ENCODE results near the gene CRMP1. TPM values are rescaled to one million over a fixed set of nuclear protein-coding genes. Genes with fewer than 3 reads are reported as not detected.

The CRMP1 gene
- total and polyA plus RNA-seq, 9 of the 15 experiments (the other 6 are each of a cell fraction or from before 2014, with no cell fraction given) = 0.03 to 0.04 TPM; not detected in 7

GRCh38 chr4:5925419-5926200, 32.7 kb upstream of the CRMP1 start:
- H3K79me2 ChIP-seq (ENCODE audit: control insufficient read depth, insufficient read depth, low read length) = no peaks in the 10 kb centered on the region
- DNase-seq (ENCODE audit: extremely low read depth in 1 of 4, low spot score in 3 of 4) = no peak
- no peak overlapping the region for H3K27ac ChIP-seq (ENCODE audit: extremely low read depth, low read depth, low read length)
- FAIRE-seq = no peak
- BruUV-seq (replicated peaks) = no TSS peak
- peaks cover 1 to 23% of the 10 kb centered on the region in 2 experiments; a peak in 3 of 5 replicates for H3K27me3 ChIP-seq (ENCODE audit: control insufficient read depth in 2 of 2, insufficient read depth in 2 of 2, low read length in 2 of 2)
- no peak for TF ChIP-seq CSDE1 (IDR thresholded peaks at IDR 0.05)
- TF ChIP-seq IRF1 (CRISPR knock-in tag; IDR thresholded peaks at IDR 0.05; ENCODE audit: borderline replicate concordance) = no peak
- peak; percentile 34 for TF ChIP-seq RFX1 (IDR thresholded peaks at IDR 0.05)
- H3K36me3 ChIP-seq (ENCODE audit: control insufficient read depth, insufficient read depth, low read length) = no peaks in the 10 kb centered on the region
- H4K20me1 ChIP-seq (replicated peaks; ENCODE audit: control insufficient read depth, insufficient read depth, low read length) = no peaks in the 10 kb centered on the region
- intact Hi-C loops (cut with micrococcal nuclease) (no loop called here), in situ Hi-C loops (cut with MboI) (no loop called here)
- CTCF ChIA-PET (ENCODE audit: low intra/inter-chr PET ratio) = no interaction called here
- H3K4me1 ChIP-seq (replicated peaks in 1 of 2; ENCODE audit: control insufficient read depth in 2 of 2, insufficient read depth in 2 of 2, low read length in 2 of 2) = no peaks in the 10 kb centered on the region
- H3K9me3 ChIP-seq (replicated peaks; ENCODE audit: control insufficient read depth, insufficient read depth, low read depth, low read length) = no peaks in the 10 kb centered on the region
- no peak overlapping the region for H3K9ac ChIP-seq (ENCODE audit: insufficient read depth in 1 of 2, low read depth in 2 of 2, low read length in 2 of 2)
- no peak overlapping the region for H3K4me3 ChIP-seq
- no peak overlapping the region for H2AFZ ChIP-seq (ENCODE audit: low read depth, low read length)
- POLR2A ChIA-PET = interaction anchor here (0.5 to 1.6 kb wide), 2 partner anchors 15 to 86 kb away, joined by 3 to 4 read pairs; no protein-coding TSS in a partner anchor
- no peak overlapping the region for H3K4me2 ChIP-seq (ENCODE audit: insufficient read depth, low read length)
- no peak for ATAC-seq
- 2% methylated on average over 16 of the region's 16 CpGs for WGBS (ENCODE audit: insufficient coverage, low coverage, missing lambda C conversion rate)
- no peaks in the 10 kb centered on the region for H3K9me1 ChIP-seq (ENCODE audit: control insufficient read depth, insufficient read depth, low read length)
